Left ventricle myocardium inferior (tissue), 1 donor: ENCODE data around the gene SLC7A9. TPM values are rescaled to one million over a fixed set of nuclear protein-coding genes. Genes with fewer than 3 reads are reported as not detected.
"Not testable (repeated sequence)": the region's sequence is repeated elsewhere in the genome, so short reads cannot be mapped to it uniquely, and the experiment has no call there.

ENCODE experiments used
- DNase-seq: peaks from one replicate; pipeline ENCODE4 v3.0.0-alpha.2; 2020
- H3K27ac ChIP-seq: fragments of 200-600 bp; replicated peaks from 2 replicates; pipeline ENCODE4 v1.8.0; 2021
- H3K27me3 ChIP-seq: fragments of 200-600 bp; 2 replicates; pipeline ENCODE4 v1.8.0; 2021; ENCODE audit warnings: low read depth
- H3K36me3 ChIP-seq: fragments of 200-600 bp; 2 replicates; pipeline ENCODE4 v1.8.0; 2021
- H3K4me1 ChIP-seq: fragments of 200-600 bp; 2 replicates; pipeline ENCODE4 v1.8.0; 2021
- H3K4me3 ChIP-seq: fragments of 200-600 bp; 2 replicates; pipeline ENCODE4 v1.8.0; 2021; ENCODE audit warnings: mild to moderate bottlenecking, moderate library complexity
- H3K9me3 ChIP-seq: fragments of 200-600 bp; replicated peaks from 2 replicates; pipeline ENCODE4 v1.8.0; 2021
- CTCF ChIP-seq: fragments of 200-600 bp; IDR thresholded peaks from 2 replicates; pipeline ENCODE4 v1.8.0; 2021; ENCODE audit warnings: antibody characterized with exemption, mild to moderate bottlenecking, borderline replicate concordance
- intact Hi-C: fragments of 100-400 bp; cut with micrococcal nuclease; formaldehyde crosslinking; loops from one replicate; pipeline ENCODE4 v1.11.0; 2022
- total RNA-seq: library from RNA; stranded (reverse); fragmentation: NEBNext Ultra II Directional; extraction: Animal tissue kit (Norgen Biotek cat#: 25700); gene quantifications from one replicate; pipeline ENCODE4 v1.2.1, GENCODE V29; 2021
- donor health status: DM: no; HTN: yes; CAD: no; lungs with severe emphysema.

Gene SLC7A9
- total RNA-seq, 1 donor from 2014 or later: not detected

DNA sequence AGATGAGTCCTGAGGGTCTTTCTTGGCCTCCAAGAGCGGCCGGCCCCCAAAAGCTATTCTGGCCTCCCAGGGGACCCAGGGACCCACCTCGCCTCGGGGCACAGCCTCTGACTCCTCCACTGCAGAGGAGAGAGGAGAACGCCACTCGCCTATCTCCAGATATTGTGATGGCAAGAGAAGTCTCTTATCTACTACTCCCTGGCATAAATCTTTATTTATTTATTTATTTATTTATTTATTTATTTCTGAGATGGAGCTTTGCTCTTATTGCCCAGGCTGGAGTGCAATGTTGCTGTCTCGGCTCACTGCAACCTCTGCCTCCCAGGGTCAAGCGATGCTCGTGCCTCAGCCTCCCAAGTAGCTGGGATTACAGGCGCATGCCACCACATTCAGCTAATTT lies 11.0 kb downstream of the SLC7A9 start:
- no peak for DNase-seq
- Histone ChIP-seq H3K4me1 (no peaks in the 10 kb centered on the region), H3K27me3 (no peaks in the 10 kb centered on the region), H3K9me3 (no peaks in the 10 kb centered on the region), H3K27ac (no peak overlapping the region), H3K36me3 (no peaks in the 10 kb centered on the region), H3K4me3 (no peak overlapping the region)
- intact Hi-C loops: no loop called here
- no peak for TF ChIP-seq CTCF

DNA sequence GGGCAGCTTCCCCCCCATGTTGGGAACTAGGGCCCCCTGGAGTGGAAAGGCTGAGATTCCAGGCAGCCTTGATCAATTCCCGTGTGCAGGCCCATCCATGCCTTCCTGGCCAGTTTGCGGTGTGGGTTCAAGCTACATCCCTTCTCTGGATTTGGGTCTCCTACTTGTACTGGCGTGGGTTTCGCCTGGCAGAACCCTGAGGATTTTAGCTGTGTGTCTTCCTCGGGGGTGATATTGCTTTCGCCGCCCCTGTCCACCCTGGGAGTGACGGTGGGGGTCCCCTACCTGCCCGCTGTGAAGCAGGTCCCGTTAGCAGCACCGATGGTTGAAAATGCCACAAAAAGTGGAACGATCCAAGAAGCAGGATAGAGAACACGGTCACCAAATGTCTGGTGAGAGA lies 11.4 kb downstream of the SLC7A9 start:
- Histone ChIP-seq H3K4me3 (no peak overlapping the region), H3K27me3 (no peaks in the 10 kb centered on the region), H3K36me3 (no peaks in the 10 kb centered on the region), H3K4me1 (no peaks in the 10 kb centered on the region), H3K27ac (no peak overlapping the region), H3K9me3 (no peaks in the 10 kb centered on the region)
- no peak for TF ChIP-seq CTCF
- intact Hi-C loops: no loop called here
- no peak for DNase-seq

- no peak overlapping the region for H3K4me3 ChIP-seq
- no peak for TF ChIP-seq CTCF
- no peaks in the 10 kb centered on the region for H3K36me3 ChIP-seq
- no peak for DNase-seq
- H3K27me3 ChIP-seq: no peaks in the 10 kb centered on the region
- intact Hi-C loops: no loop called here
- no peaks in the 10 kb centered on the region for H3K9me3 ChIP-seq
- no peak overlapping the region for H3K27ac ChIP-seq
- no peaks in the 10 kb centered on the region for H3K4me1 ChIP-seq
These were observed 12.0 kb downstream of the SLC7A9 start for GRCh38 chr19:32857584-32857983.

DNA sequence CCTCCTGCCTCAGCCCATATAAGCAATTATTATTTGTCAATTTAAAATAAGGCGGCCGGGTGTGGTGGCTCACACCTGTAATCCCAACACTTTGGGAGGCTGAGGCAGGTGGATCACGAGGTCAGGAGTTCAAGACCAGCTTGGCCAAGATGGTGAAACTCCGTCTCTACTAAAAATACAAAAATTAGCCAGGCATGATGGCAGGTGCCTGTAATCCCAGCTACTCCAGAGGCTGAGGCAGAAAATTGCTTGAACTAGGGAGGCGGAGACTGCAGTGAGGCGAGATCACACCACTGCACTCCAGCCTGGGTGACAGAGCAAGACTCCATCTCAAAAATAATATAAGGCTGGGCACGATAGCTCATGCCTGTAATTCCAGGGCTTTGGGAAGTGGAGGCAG lies 12.7 kb downstream of the SLC7A9 start:
- H3K4me1 ChIP-seq, H3K36me3 ChIP-seq, intact Hi-C loops, H3K4me3 ChIP-seq, H3K27me3 ChIP-seq, H3K9me3 ChIP-seq, DNase-seq, H3K27ac ChIP-seq: not testable (repeated sequence)

DNA sequence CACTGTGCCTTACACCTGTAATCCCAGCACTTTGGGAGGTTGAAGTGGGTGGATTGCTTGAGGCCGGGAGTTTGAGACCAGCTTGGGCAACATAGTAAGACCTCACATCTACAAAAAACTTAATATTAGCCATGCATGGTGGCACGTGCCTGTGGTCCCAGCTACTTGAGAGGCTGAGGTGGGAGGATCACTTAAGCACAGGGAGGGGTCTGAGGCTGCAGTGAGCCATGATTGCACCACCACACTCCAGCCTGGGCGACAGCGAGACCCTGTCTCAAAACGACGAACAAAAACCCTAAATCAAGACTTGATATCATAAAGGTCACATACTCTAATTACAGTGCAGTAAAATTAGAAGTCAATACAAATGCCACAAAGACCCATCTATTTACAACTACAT lies 17.4 kb downstream of the SLC7A9 start:
- Histone ChIP-seq H3K4me1 (no peaks in the 10 kb centered on the region), H3K27me3 (no peaks in the 10 kb centered on the region), H3K9me3 (no peaks in the 10 kb centered on the region), H3K4me3 (no peak overlapping the region), H3K27ac (no peak overlapping the region), H3K36me3 (no peaks in the 10 kb centered on the region)
- intact Hi-C loops: no loop called here
- DNase-seq: no peak
- TF ChIP-seq CTCF: no peak

DNA sequence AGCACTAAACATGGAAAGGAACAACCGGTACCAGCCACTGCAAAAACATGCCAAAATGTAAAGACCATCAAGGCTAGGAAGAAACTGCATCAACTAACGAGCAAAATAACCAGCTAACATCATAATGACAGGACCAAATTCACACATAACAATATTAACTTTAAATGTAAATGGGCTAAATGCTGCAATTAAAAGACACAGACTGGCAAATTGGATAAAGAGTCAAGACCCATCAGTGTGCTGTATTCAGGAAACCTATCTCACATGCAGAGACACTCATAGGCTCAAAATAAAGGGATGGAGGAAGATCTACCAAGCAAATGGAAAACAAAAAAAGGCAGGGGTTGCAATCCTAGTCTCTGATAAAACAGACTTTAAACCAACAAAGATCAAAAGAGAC lies 21.5 kb downstream of the SLC7A9 start:
- H3K4me3 ChIP-seq, H3K27me3 ChIP-seq, H3K9me3 ChIP-seq, H3K36me3 ChIP-seq, H3K4me1 ChIP-seq, H3K27ac ChIP-seq, intact Hi-C loops, DNase-seq: not testable (repeated sequence)

GRCh38 chr19:32843716-32844245 lies 25.8 kb downstream of the SLC7A9 start:
- H3K4me3 ChIP-seq: no peak overlapping the region
- no peaks in the 10 kb centered on the region for H3K27me3 ChIP-seq
- peaks cover 13% of the 10 kb centered on the region for H3K36me3 ChIP-seq
- TF ChIP-seq CTCF: no peak
- H3K4me1 ChIP-seq: no peaks in the 10 kb centered on the region
- no peak overlapping the region for H3K27ac ChIP-seq
- intact Hi-C loops: no loop called here
- H3K9me3 ChIP-seq: peaks cover 20% of the 10 kb centered on the region
- DNase-seq: no peak
